GM12873 (cell line): ENCODE data around the gene GCNA.

Experiments used
- CTCF ChIP-seq: IDR thresholded peaks from 2 replicates; pipeline ENCODE4 v1.5.1; 2012; ENCODE audit warnings: low read depth, mild to moderate bottlenecking, moderate library complexity, low read length, control low read depth; ENCODE audit not compliant: insufficient read depth; ENCODE audit errors: missing control alignments

The GCNA gene

GRCh38 chrX:71607488-71607887 is 29.3 kb downstream of the GCNA start:
- TF ChIP-seq CTCF: no peak

- TF ChIP-seq CTCF: peak; percentile 17
These were observed 31.0 kb downstream of the GCNA start for GRCh38 chrX:71609095-71609750.

GRCh38 chrX:71612256-71612655 is 34.0 kb downstream of the GCNA start:
- TF ChIP-seq CTCF: no peak

GRCh38 chrX:71615056-71615455 is 36.8 kb downstream of the GCNA start:
- TF ChIP-seq CTCF: no peak

GRCh38 chrX:71615954-71616353 is 37.7 kb downstream of the GCNA start:
- TF ChIP-seq CTCF: no peak

- TF ChIP-seq CTCF: no peak
These were observed 38.7 kb downstream of the GCNA start for GRCh38 chrX:71616672-71617529.

GRCh38 chrX:71617742-71618141 is 39.5 kb downstream of the GCNA start:
- no peak for TF ChIP-seq CTCF
